ENCODE measurements around the gene FKBP10.
"Not testable (repeated sequence)": the region's sequence is repeated elsewhere in the genome, so short reads cannot be mapped to it uniquely, and the experiment has no call there.

The FKBP10 gene

GRCh38 chr17:41812381-41813151 lies at the start of gene FKBP10:
Gene FKBP10 (plus strand): TSS chr17:41813004. CDS start chr17:41813035, 31 bp downstream.
- no peak for DNase-seq (ENCODE audit: low spot score)

- no peak for DNase-seq (ENCODE audit: low spot score)
These were observed 49.5 kb upstream of the FKBP10 start for GRCh38 chr17:41763327-41763726.

- DNase-seq (ENCODE audit: low spot score): no peak
These were observed 46.7 kb upstream of the FKBP10 start for GRCh38 chr17:41766135-41766534.

- DNase-seq (ENCODE audit: low spot score): no peak
These were observed 45.3 kb upstream of the FKBP10 start for GRCh38 chr17:41767324-41768042.

- DNase-seq (ENCODE audit: low spot score): no peak
These were observed 44.0 kb upstream of the FKBP10 start for GRCh38 chr17:41768682-41769288.

GRCh38 chr17:41769346-41769862 lies 43.4 kb upstream of the FKBP10 start:
- no peak for DNase-seq (ENCODE audit: low spot score)

- no peak for DNase-seq (ENCODE audit: low spot score)
These were observed 42.8 kb upstream of the FKBP10 start for GRCh38 chr17:41769985-41770384.

- DNase-seq (ENCODE audit: low spot score): no peak
These were observed 41.2 kb upstream of the FKBP10 start for GRCh38 chr17:41771389-41772206.

- DNase-seq (ENCODE audit: low spot score): no peak
These were observed 40.6 kb upstream of the FKBP10 start for GRCh38 chr17:41772218-41772585.

- DNase-seq (ENCODE audit: low spot score): no peak
These were observed 40.1 kb upstream of the FKBP10 start for GRCh38 chr17:41772586-41773189.

GRCh38 chr17:41773190-41773588 lies 39.6 kb upstream of the FKBP10 start:
- no peak for DNase-seq (ENCODE audit: low spot score)

GRCh38 chr17:41773731-41774193 lies 39.0 kb upstream of the FKBP10 start:
- DNase-seq (ENCODE audit: low spot score): no peak

GRCh38 chr17:41775394-41776226 lies 37.2 kb upstream of the FKBP10 start:
- no peak for DNase-seq (ENCODE audit: low spot score)

- not testable (repeated sequence) for DNase-seq (ENCODE audit: low spot score)
These were observed 36.4 kb upstream of the FKBP10 start for GRCh38 chr17:41776262-41776900.

GRCh38 chr17:41777157-41777573 lies 35.6 kb upstream of the FKBP10 start:
- no peak for DNase-seq (ENCODE audit: low spot score)

- DNase-seq (ENCODE audit: low spot score): no peak
These were observed 35.1 kb upstream of the FKBP10 start for GRCh38 chr17:41777574-41778188.

GRCh38 chr17:41779954-41780353 lies 32.9 kb upstream of the FKBP10 start:
- DNase-seq (ENCODE audit: low spot score): no peak

- DNase-seq (ENCODE audit: low spot score): no peak
These were observed 31.2 kb upstream of the FKBP10 start for GRCh38 chr17:41781404-41782110.

GRCh38 chr17:41782142-41782541 lies 30.7 kb upstream of the FKBP10 start:
- DNase-seq (ENCODE audit: low spot score): no peak
